Measurements from ENCODE around the gene RAD50. TPM values are rescaled to one million over a fixed set of nuclear protein-coding genes. Genes with fewer than 3 reads are reported as not detected.

The RAD50 gene
- total and polyA plus RNA-seq, 2 of the 4 experiments (the other 2 are of a cell fraction) = 5.2 to 6.2 TPM

DNA sequence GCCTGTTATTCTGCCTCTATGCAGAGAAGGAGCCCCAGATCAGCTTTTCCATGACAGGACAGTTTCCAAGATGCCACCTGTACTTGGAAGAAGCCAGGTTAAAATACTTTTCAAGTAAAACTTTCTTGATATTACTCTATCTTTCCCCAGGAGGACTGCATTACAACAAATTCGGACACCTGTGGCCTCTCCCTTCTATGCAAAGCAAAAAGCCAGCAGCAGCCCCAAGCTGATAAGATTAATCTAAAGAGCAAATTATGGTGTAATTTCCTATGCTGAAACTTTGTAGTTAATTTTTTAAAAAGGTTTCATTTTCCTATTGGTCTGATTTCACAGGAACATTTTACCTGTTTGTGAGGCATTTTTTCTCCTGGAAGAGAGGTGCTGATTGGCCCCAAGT lies 116.7 kb downstream of the RAD50 start:
- no peak overlapping the region for H2AFZ ChIP-seq (replicated peaks; ENCODE audit: low read length, poor library complexity)
- H3K4me3 ChIP-seq (ENCODE audit: insufficient read depth, low read depth, low read length) = no peak overlapping the region
- no peak overlapping the region for H3K56ac ChIP-seq (ENCODE audit: extremely low read depth, insufficient read depth, low read length)
- no peak for ATAC-seq (ENCODE audit: low read depth)
- ChIA-PET CTCF (interaction anchor here (1.0 kb wide), 1 partner anchor 17 kb away, joined by 3 read pairs; no protein-coding TSS in a partner anchor), POLR2A (ENCODE audit: unreplicated experiment) (no interaction called here)
- no peak overlapping the region for H4K91ac ChIP-seq (ENCODE audit: insufficient read depth, low read depth, low read length)
- in situ Hi-C loops (cut with MboI; ENCODE audit: low sequenced_read_pairs) (no loop called here), dilution Hi-C loops (cut with HindIII; ENCODE audit: low sequenced_read_pairs, unreplicated experiment) (no loop called here), intact Hi-C loops (cut with micrococcal nuclease) (no loop called here)
- TF ChIP-seq FOS (IDR thresholded peaks at IDR 0.05; ENCODE audit: low read depth, low read length) (no peak), RCOR1 (IDR thresholded peaks at IDR 0.05; ENCODE audit: insufficient replicate concordance, low read length) (no peak), MAZ (IDR thresholded peaks at IDR 0.05; ENCODE audit: borderline replicate concordance, low read depth, low read length) (no peak), BHLHE40 (IDR thresholded peaks at IDR 0.05; ENCODE audit: low read depth, low read length) (no peak), ELK1 (IDR thresholded peaks at IDR 0.05; ENCODE audit: borderline replicate concordance, low read depth, low read length) (no peak)
- TF ChIP-seq, protein P1, sequence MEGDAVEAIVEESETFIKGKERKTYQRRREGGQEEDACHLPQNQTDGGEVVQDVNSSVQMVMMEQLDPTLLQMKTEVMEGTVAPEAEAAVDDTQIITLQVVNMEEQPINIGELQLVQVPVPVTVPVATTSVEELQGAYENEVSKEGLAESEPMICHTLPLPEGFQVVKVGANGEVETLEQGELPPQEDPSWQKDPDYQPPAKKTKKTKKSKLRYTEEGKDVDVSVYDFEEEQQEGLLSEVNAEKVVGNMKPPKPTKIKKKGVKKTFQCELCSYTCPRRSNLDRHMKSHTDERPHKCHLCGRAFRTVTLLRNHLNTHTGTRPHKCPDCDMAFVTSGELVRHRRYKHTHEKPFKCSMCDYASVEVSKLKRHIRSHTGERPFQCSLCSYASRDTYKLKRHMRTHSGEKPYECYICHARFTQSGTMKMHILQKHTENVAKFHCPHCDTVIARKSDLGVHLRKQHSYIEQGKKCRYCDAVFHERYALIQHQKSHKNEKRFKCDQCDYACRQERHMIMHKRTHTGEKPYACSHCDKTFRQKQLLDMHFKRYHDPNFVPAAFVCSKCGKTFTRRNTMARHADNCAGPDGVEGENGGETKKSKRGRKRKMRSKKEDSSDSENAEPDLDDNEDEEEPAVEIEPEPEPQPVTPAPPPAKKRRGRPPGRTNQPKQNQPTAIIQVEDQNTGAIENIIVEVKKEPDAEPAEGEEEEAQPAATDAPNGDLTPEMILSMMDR (conservative IDR thresholded peaks at IDR 0.05; ENCODE audit: low read depth, low read length) = no peak
- no peak overlapping the region; the same call in 1 of the 2 replicates for H3K18ac ChIP-seq (ENCODE audit: low read depth, low read length)
- H3K23ac ChIP-seq (ENCODE audit: low read depth, low read length) = no peak overlapping the region
- no peak overlapping the region for H3K9ac ChIP-seq (ENCODE audit: low read depth, low read length)
- no peaks in the 10 kb centered on the region for H3K36me3 ChIP-seq (ENCODE audit: control insufficient read depth, insufficient read depth, low read length)
- H3K4me2 ChIP-seq (ENCODE audit: low read depth, low read length) = no peak overlapping the region
- no peak overlapping the region for H4K5ac ChIP-seq (ENCODE audit: low read depth, low read length)
- no TSS peak for BruUV-seq (replicated peaks)
- no peak overlapping the region; the same call in 1 of the 2 replicates for H3K14ac ChIP-seq (replicated peaks; ENCODE audit: low read depth, low read length)
- peaks cover 20% of the 10 kb centered on the region for H3K9me1 ChIP-seq (ENCODE audit: insufficient read depth, low read length)
- H3K4ac ChIP-seq (ENCODE audit: low read depth, low read length) = no peak overlapping the region
- no peaks in the 10 kb centered on the region for H3K79me1 ChIP-seq (ENCODE audit: low read depth in 1 of 2, low read length in 2 of 2)
- 0 out of 2 replicates have a peak overlapping the region, but pooled peaks have one; percentile 31 for H2AK5ac ChIP-seq (ENCODE audit: low read depth, low read length)
- H2BK120ac ChIP-seq (ENCODE audit: low read depth, low read length) = peak overlapping the region; percentile 98
- no peak overlapping the region for H3K27ac ChIP-seq (ENCODE audit: insufficient read depth, low read length)
- H3K4me1 ChIP-seq (ENCODE audit: control insufficient read depth, insufficient read depth, low read length) = peaks cover 18% of the 10 kb centered on the region
- H4K8ac ChIP-seq (ENCODE audit: low read depth in 2 of 2, low read length in 2 of 2) = no peak overlapping the region; a peak in 1 of 4 replicates
- no CpG with 5 or more reads among the region's 1 CpG for WGBS, 2 experiments (ENCODE audit: extremely low coverage in 2 of 2, insufficient read length in 1 of 2)
- no peak overlapping the region for H2BK5ac ChIP-seq (ENCODE audit: low read depth, low read length, poor library complexity, severe bottlenecking)
- H2BK15ac ChIP-seq (ENCODE audit: low read depth, low read length) = peak overlapping the region; percentile 98; the same call in 1 of the 3 replicates
- H2AK9ac ChIP-seq (replicated peaks; ENCODE audit: low read depth, low read length, poor library complexity) = no peak overlapping the region
- peak overlapping the region; percentile 99; the same call in 1 of the 2 replicates for H2BK20ac ChIP-seq (ENCODE audit: low read depth, low read length)
- H3K27me3 ChIP-seq (ENCODE audit: control insufficient read depth, insufficient read depth, low read length) = no peaks in the 10 kb centered on the region
- DNase-seq = no peak
- no peaks in the 10 kb centered on the region for H3K9me3 ChIP-seq (ENCODE audit: control insufficient read depth, insufficient read depth, low read length)
- no peaks in the 10 kb centered on the region for H4K20me1 ChIP-seq (ENCODE audit: insufficient read depth, low read length)

All from IMR-90 (cell line).